ENCODE results near the gene POC5. TPM values are rescaled to one million over a fixed set of nuclear protein-coding genes. Genes with fewer than 3 reads are reported as not detected.

POC5 gene
- total and polyA plus RNA-seq, 2 of the 4 experiments (the other 2 are of a cell fraction): 6.6 to 12.9 TPM

GRCh38 chr5:75707911-75708509, 9.2 kb downstream of the POC5 start:
- Histone ChIP-seq H3K36me3 (ENCODE audit: control insufficient read depth, insufficient read depth, low read length) (peaks cover 7% of the 10 kb centered on the region), H3K56ac (ENCODE audit: extremely low read depth, insufficient read depth, low read length) (no peak overlapping the region), H2BK15ac (ENCODE audit: low read depth, low read length) (no peak overlapping the region), H3K14ac (replicated peaks; ENCODE audit: low read depth, low read length) (no peak overlapping the region), H3K27ac (ENCODE audit: insufficient read depth, low read length) (no peak overlapping the region), H3K4ac (ENCODE audit: low read depth, low read length) (no peak overlapping the region), H4K8ac (ENCODE audit: low read depth in 2 of 2, low read length in 2 of 2) (no peak overlapping the region), H3K4me1 (ENCODE audit: control insufficient read depth, insufficient read depth, low read length) (no peaks in the 10 kb centered on the region), H2AK9ac (replicated peaks; ENCODE audit: low read depth, low read length, poor library complexity) (no peak overlapping the region), H3K79me1 (ENCODE audit: low read depth in 1 of 2, low read length in 2 of 2) (peaks cover 14 to 23% of the 10 kb centered on the region in 2 experiments; a peak in 3 of 4 replicates), H2BK20ac (ENCODE audit: low read depth, low read length) (no peak overlapping the region), H3K9me3 (ENCODE audit: control insufficient read depth, insufficient read depth, low read length) (no peaks in the 10 kb centered on the region), H2AK5ac (ENCODE audit: low read depth, low read length) (no peak overlapping the region), H3K18ac (ENCODE audit: low read depth, low read length) (no peak overlapping the region), H3K9ac (ENCODE audit: low read depth, low read length) (no peak overlapping the region), H2BK120ac (ENCODE audit: low read depth, low read length) (no peak overlapping the region), H3K4me3 (ENCODE audit: insufficient read depth, low read depth, low read length) (no peak overlapping the region), H3K27me3 (ENCODE audit: control insufficient read depth, insufficient read depth, low read length) (no peaks in the 10 kb centered on the region), H3K9me1 (ENCODE audit: insufficient read depth, low read length) (no peaks in the 10 kb centered on the region; the same call in 1 of the 2 replicates), H4K5ac (ENCODE audit: low read depth, low read length) (no peak overlapping the region), H2AFZ (replicated peaks; ENCODE audit: low read length, poor library complexity) (no peak overlapping the region), H3K23ac (ENCODE audit: low read depth, low read length) (no peak overlapping the region), H3K4me2 (ENCODE audit: low read depth, low read length) (no peak overlapping the region), H2BK5ac (ENCODE audit: low read depth, low read length, poor library complexity, severe bottlenecking) (no peak overlapping the region), H4K91ac (ENCODE audit: insufficient read depth, low read depth, low read length) (no peak overlapping the region), H4K20me1 (ENCODE audit: insufficient read depth, low read length) (no peaks in the 10 kb centered on the region)
- ChIA-PET CTCF (interaction anchor here (0.6 kb wide), 1 partner anchor 24 kb away, joined by 3 read pairs; no protein-coding TSS in a partner anchor), POLR2A (ENCODE audit: unreplicated experiment) (no interaction called here)
- intact Hi-C loops (cut with micrococcal nuclease): no loop called here
- ATAC-seq (ENCODE audit: low read depth) (no peak), DNase-seq (peak; percentile 9)
- no TSS peak for BruUV-seq (replicated peaks)
- in situ Hi-C loops (cut with MboI; ENCODE audit: low sequenced_read_pairs): no loop called here
- TF ChIP-seq CTCF (conservative IDR thresholded peaks at IDR 0.05; ENCODE audit: low read depth, low read length) (no peak), MAZ (IDR thresholded peaks at IDR 0.05; ENCODE audit: borderline replicate concordance, low read depth, low read length) (no peak), CEBPB (IDR thresholded peaks at IDR 0.05; ENCODE audit: low read depth, low read length) (no peak), BHLHE40 (IDR thresholded peaks at IDR 0.05; ENCODE audit: low read depth, low read length) (no peak), POLR2A (IDR thresholded peaks at IDR 0.05; ENCODE audit: low read depth, low read length) (no peak), CHD1 (IDR thresholded peaks at IDR 0.05; ENCODE audit: low read depth, low read length) (no peak), USF2 (IDR thresholded peaks at IDR 0.05; ENCODE audit: low read depth, low read length) (no peak), NFE2L2 (IDR thresholded peaks at IDR 0.05; ENCODE audit: low read depth, low read length) (no peak), FOS (IDR thresholded peaks at IDR 0.05; ENCODE audit: low read depth, low read length) (no peak), RFX5 (IDR thresholded peaks at IDR 0.05; ENCODE audit: low read depth, low read length) (no peak), ELK1 (IDR thresholded peaks at IDR 0.05; ENCODE audit: borderline replicate concordance, low read depth, low read length) (no peak), MAFK (IDR thresholded peaks at IDR 0.05; ENCODE audit: low read depth, low read length) (no peak)
- dilution Hi-C loops (cut with HindIII; ENCODE audit: low sequenced_read_pairs, unreplicated experiment): no loop called here
- no CpG with 5 or more reads among the region's 1 CpG for WGBS, 2 experiments (ENCODE audit: extremely low coverage in 2 of 2, insufficient read length in 1 of 2)

Data from IMR-90 (cell line).